NCI-H82 treated with DMSO at 0.1 percent for 48 hours (cell line): ENCODE measurements around the gene ZNF831.

Experiments
- DNase-seq: peaks from one replicate; lab custom pipeline; 2025; ENCODE audit not compliant: unreplicated experiment; lab: John Stamatoyannopoulos, UW

ZNF831 gene

DNA sequence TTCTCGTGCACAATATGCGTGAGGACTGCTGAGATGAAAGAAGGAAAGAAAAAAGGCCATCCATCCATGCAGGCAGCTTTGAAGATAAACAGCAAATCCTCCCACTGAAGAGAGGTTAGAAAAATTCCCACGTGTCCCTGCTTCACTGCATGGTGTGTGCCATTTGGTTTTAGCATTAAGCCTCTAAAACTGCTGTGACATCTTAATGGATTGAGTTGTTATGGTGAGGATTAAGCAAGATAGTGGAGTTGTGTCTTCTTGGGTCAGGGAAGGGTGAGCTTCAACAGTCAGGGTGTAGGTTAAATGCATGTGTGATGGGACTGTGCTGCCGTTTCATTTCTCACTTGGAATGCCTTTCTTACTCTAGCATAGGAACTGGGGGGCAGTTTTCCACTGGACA, 50.5 kb downstream of the ZNF831 start:
- DNase-seq: peak; percentile 83

DNA sequence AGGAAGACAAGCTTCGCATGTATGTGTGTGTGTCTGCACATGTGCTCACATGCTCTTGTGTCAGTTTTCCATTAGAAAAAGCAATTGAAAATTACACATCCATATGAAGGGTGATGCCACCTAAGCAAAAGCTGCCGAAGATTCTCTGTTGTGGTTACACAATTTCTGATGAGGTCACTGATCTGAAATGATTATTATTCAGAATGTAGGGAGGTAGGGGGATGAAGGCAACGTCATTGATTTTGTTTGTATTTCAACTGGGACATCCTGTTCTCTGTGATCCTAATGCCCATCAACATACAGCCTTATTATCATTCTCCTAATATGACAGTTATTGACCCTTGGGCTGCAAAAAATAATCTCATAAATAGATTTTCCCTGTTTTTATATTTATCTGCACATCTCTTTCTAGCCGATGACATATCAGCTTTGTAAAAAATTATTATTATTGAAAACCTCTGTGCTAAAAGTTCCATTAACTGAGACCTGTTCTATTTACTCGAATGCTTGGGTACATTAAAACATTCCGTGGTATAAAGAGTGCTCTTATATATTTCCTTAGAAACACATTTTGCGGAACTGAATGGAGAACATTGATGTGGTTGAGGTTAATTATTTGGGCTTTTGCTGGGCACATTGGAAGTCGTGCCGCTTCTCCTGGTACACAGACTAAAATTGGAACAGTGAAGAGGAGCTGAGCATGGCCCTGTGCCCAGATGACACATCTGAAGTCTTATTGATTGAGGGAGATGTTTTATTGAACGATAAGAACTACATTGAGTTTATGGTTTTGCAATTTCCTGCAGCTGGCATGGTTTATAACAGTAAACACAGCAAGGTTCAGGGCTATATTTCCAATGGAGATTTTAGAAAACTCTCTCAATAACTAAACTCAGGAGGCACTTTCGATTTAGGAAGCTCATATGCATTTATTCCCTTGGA, 51.3 kb downstream of the ZNF831 start:
- no peak for DNase-seq

DNA sequence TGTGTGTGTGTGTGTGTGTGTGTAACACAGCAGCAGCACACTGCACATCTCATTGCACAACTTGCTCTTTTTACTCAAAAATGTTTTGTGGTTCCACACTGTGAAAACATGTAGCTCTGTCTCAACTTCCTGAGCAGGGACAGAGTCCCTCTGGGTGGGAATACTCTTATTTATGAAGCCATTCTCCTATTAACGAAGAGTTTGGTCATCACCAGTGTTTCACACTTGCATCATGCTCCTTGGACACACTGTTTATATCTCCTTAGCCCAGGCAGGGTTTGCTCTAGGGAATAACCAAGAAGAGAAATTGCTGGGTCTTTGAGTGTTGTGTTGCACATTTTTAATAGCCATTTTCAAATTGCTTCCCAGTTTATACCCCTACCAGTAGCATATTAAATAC, 53.6 kb downstream of the ZNF831 start:
- no peak for DNase-seq

DNA sequence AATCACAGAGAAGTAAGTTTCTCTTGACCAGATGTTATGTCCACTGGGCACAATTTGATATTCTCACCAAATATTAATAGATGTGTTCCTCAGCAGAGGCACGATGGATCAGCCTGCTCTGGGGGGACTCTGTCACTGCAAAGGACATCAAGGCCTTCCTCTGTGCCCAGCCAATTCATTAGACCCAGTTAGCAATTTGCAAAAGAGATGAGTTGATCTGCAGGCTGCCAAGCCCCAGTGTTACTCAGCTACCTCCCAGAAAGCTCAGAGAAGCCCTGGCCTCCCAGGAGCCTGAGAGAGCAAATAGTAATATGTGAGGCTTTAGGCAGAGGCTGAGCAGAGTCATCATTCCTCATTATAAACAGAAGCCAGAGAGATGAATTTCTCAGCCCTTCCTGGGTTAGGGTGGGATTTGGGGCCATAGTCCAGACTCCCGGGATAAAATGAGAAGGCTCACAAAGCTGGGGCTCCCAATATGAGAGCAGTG, 54.2 kb downstream of the ZNF831 start:
- DNase-seq: no peak

DNA sequence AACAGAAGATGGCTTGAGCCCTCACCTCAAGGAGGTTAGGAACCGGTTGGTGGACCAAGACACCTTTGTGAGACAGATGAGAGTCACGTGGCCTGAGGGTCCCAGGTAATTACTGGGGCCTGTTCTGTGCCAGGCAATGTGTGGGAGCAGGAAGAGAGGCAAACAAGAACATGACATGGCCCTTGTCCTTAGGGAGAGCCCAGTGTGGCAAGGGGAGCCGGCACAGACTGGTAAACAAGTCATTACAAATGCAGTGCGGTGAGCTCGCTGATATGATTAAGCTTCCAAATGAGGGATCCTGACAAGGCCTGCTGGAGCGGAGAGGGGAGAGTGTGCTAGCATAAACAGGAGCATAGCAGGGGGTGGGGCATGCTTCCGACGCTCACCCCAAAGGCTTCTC, 55.6 kb downstream of the ZNF831 start:
- no peak for DNase-seq

DNA sequence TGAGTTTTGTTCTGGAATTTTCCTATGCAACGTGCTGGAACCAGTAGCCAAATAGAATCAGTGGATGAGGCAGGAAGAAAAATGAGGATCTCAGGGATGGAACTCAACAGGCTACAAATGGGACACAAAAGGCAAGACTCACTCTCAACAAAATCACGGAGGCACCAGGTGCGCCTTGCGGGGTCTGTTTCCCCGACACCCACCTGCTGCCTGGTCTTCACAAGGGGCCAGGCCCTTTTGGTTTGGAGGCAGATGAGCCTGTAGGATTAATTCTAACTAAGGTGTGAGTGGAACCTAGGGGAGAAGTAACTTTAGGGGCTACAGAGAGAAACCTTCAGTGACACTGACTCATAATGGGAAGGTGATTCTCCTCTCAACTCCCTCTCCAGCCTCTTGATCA, 56.5 kb downstream of the ZNF831 start:
- DNase-seq: no peak

DNA sequence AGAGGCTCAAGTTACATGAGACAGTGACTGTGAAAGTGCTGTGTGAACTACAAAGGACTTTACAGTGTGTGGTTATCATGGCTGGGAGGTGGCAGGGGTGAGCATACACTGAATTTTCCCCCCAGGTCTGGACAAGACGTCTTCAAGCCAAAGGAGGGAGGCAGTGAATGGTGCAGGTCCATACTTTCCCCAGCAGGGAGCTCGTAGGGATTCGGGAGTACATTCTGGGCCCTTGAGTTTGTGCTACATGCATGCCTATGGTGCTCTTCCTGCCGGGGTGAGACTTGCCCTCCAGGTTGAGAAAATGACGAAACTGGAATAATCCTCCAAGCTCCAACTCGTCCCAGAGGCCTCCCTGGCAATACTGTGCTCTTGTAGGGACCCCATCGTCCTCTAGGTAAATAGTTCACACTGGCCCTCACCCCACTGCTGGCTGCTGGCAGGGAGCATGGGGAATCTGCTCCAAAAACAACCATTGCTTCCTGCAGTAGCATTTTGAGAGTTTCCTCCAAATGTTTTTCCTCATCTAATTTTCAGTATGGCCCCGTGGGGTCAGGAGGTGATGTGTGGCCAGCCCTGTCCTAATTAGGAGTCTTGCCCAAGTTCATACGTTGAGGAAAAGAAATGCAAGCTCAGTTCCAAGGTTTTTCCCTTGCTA, 57.6 kb downstream of the ZNF831 start:
- DNase-seq: no peak

DNA sequence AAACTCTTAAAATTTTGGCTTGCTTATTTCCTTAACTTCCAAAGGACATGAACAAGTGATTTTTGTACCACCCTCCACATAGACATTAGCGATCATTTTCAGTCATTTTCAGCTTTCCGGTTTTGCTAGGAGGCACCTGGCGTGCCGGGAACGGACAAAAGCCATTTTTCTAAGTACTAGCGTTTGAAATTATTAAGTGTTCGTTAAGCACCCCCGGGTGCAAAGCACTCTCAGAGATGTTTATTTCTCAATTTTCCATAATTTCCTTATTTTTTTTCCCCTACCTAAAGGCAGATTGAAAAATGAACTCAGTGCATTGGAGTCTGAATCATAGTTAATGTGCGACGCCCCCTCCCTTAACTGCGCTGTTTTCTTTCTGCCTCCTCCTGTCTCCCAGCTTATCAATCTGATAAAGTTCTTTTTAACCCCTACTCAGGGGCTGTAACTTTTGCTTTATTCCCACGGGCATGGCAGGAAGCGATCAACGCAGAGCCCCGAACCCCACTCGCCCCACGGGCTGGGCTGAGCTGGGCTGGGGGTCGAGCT, 58.2 kb downstream of the ZNF831 start:
- DNase-seq: no peak

DNA sequence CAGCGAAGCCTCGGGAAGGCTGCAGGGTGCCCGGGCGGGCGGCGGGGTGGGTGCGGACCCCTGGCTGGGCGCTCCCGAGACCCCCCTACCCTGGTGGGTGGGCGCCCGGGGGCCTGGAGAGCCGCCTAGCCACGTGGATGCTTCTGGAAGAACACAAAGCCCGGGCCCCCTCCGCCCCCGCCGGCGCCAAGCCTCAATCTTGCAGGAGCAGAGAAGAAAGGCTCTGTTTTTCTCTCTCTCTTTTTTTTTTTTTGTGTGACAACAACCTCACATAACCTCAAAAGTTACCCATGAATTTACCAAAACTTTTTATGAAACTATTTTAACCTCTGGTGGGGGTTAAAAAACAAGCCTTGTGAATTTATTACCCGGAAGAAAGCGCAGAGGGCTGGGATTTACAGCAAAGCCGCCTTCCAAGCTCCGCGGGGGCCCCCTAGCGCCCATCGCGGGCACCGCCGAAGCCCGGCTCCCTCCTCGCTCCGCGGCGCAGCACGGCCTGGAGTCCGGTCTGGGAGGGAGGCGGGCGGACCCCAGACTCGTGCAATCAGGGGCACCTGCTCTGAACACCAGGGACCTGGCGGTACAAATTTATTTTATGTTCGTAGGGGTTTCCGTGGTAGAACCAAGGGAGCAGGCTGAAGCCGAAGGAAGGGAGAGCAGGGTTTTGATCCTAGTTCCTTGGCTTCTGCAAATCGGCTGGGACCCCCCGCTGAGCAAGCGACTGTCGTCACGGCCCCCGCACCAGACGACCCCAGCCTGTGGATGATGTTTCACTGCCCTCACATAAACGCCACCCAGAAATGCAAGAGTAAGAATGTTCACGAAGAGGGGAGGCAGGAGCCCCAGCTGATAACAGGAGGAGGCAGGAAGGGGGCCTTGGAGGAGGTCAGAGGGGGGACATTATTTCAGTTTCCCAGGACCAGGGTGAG, 58.9 kb downstream of the ZNF831 start:
- DNase-seq: no peak

DNA sequence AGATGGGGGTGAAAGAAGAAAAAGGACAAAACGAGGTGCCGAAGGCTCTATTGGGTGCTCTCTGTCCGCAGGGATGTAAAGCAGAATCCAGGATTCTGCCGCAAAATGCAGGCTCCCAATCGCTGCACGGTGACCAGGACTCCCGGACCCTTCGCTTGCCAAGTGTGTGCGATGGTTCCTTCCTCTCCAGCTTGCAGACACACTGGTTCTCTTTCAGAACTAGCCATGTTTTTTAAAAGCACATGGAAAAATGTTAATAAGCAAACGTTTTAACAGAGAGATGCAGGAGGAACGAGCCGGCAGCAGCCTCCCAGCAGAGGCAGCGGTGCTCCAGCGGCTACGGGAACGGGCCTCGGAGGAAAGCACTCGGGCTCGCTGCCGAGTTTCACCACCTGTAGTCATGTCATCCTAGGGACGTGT, 59.6 kb downstream of the ZNF831 start:
- DNase-seq: no peak

DNA sequence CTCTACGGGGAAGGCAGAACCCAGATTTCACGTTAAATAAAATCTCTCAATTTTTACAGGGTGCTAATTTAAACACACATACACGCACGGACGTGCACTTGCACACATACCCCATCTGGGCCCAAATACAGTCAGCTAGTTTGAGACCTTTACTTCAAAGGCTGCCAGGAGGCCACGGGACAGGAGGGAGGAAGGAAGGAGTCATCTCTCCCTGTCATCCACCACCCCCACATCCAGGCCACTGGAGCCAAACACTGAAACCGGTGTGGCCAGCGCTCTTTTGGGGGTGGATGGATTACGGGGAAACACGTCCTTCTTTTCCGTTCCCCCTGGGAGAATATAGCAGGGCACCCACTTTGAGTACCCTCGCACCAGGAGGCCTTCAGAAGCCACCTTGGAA, 60.1 kb downstream of the ZNF831 start:
- no peak for DNase-seq

DNA sequence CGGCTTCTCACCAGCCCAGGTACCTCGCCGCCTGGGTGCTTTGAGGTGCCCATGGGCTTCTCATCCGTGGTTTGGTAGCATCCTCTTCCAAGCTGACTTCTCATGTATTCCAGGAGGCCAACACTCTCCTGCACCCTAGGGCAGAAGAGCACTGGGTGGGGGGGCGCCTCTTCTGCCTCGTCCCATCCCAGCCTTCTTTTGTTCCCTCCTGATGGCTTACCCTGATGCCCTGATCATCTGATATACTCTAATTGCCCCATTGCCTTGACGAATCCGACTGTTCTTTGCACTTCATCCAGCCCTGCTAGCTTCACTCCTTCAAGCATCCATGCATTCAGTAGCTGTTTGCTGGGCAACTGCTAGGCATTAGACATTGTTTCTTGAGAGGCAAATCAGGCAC, 60.6 kb downstream of the ZNF831 start:
- DNase-seq: no peak

DNA sequence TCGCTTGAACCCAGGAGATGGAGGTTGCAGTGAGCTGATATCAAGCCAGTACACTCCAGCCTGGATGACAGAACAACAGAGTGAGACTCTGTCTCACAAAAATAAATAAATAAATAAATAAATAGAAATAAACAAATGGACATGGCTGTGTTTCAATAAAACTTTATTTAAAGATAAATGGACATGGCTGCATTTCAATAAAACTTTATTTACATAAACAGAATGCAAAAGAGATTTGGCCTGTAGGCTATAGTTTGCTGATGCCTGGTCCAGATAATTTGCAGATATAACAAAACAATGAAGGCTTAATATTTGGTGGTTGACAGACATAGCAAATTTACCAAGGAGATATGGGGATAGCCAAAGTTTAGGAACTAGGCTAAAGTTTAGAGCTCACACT, 66.8 kb downstream of the ZNF831 start:
- DNase-seq: no peak

DNA sequence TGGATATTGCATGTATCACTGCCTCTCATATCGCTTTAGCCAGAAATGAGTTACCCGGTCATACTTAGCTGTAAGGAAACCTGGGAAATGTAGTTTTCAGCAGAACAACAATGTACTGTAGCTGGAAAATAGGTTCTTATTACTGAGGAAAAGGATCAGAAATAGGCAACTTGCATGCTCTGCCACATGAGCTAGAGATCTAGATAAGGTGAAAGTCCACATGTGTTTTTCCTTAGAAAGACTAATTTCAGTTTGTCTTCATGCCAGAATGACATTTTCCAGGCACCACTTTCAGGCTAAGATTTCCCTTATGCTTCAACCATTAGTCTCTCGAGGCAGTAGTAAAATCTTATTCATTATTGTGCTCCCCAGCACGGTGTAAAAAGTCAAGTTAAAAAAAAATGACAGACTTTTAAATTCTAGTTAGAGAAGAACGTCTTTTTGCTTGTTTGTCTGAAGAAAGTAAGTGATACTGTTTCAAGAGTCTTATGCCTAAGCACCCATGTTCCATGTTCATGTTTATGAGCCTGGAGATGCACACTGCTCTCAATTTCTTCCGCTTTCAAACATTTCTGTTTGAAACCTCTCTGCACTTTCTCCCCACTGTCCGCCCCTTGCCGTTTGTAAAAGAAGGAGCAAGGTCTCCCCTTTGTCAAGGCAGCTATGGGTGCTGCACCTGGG, 67.6 kb downstream of the ZNF831 start:
- no peak for DNase-seq

DNA sequence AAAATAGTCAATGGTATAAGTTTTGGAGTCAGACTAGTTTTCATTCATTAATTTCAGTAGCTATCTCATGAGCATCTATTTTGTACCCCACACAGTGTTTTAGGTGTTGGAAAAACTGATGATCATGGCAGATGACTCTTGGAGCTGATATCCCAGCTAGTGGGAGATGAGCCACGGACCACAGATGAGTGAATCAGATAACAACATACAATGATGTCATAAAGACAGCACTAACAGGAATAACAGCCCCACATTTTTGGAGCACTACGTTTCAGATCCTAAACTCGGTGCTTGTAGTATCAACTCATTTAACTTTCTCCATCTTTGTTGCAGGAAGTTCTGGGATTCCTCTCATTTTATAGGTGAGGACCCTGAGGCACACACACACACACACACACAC, 69.0 kb downstream of the ZNF831 start:
- DNase-seq: no peak

DNA sequence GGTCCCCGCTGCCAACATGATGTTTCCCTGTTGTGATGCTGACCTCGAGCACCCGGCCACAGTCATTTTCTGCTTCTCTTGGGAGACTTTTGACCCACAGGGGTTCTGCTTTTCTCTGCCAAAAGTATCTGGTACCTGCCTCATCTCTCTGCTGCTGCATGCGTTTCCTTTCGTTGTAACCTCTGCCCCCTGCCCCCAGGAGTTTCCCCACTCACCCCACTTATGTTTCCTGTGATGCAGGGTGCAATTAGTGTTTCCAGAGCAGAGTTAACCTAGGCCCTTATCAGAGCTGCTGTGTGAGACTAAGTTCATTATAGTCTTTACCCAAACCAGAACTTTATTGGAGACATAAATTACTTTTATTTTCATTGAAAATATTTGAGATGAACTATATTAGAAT, 71.6 kb downstream of the ZNF831 start:
- no peak for DNase-seq

DNA sequence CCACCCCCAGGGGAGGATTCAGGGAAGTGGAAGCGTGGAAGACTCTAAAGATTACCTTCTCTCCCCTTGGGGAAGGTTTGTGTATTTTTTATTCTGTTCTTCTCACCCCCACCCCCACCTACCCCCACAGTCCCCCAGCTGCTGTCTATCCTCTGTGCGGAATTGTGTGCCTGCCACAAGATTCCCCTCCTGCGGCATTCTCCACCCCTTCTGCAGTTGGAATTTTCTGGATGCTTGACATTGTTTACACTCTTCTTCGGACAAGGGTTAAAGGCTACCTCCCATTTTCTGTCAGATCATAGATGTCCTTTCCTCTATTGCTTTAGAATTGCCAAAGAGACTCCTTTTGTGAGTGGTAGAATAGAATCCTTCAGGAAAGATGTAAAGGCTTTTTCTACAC, 76.4 kb downstream of the ZNF831 start:
- DNase-seq: no peak

DNA sequence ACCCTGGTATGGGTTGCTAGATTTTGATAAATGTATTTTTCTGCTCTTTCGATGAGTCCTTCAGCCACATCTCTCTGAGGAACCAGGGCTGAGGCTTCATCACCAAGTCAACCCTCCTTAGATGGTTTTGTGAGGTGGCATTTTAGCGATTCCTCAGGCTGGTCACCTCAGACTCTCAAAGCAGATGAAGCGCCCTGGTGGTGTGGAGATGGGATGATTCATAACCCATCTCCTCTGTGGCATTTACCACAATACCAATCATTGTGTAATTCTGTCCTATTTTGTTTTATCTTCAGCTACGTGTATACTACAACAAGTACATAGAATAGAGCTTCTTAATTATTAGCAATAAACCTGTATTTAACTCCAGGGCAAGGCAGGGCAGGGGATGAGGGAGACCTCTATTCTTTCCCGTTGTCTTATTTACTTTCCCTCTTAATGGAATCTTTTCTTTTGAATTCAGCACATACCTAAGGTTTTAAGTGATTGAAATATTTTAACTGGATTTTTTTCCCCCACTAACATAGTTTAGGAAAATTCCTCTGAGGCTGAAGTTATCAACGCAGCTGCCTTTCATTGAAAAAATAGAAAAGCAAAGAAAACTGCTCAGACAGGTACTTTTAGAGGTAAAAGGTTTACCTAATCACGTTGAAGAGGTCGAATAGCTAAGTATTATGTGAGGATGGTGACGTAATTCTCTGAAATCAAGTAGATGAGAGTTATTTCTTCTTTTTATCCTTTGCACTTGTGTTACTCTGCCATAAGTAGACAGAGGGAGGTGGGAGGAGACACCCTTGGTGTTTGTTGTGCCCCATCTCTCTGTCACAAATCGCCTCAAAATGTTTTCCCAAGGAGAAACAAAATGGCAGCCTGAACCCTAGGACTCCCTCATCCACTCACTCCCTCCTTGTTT, 79.3 kb downstream of the ZNF831 start:
- no peak for DNase-seq

DNA sequence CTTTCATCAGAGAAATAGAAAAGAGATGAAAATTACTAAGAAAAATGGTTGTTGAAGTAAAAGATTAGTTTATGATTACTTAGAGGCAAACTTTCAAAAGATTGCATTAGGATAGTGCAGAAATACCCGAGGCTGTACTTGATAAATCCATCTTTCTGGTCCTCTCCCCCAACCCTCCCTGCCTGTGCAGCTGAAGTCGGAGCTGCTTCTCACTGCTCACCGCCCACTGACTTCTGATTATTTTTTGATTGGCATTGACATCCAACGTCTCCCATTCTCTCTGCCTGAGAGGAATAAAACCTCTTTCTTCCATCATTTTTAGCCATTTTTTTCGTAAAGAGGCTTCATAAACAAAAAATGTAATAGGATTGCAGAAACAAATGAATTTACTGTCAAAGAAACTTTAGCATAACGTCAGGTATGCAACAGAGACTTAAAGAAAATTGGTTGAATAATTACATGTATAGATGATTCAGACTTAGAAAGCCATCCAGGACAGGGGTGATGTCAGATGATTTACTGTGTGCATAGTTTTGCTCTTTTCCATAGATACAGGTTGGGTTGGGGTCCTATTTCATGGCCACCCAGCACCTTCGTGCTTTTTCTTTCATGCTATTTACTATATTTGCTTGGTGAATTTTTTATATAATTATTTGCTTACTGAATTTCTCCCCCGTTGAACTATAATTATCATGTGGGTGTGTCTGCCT, 83.2 kb downstream of the ZNF831 start:
- no peak for DNase-seq
